ENCODE measurements around the gene TMPRSS6.

Gene TMPRSS6

DNA sequence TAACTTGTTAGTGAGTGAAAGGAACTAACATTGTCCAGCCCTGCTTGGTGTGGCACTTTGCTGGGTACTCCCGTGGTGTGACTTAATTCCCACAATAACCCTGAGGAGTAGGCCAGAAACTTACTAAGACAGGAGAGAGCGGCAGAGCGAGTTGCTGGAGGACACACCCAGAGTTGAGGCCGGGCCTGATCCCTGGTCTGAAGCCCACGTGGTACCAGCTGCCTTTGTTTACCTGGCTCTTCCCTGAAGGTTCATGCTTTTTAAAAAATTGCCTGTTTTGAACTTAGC is 89.4 kb downstream of the TMPRSS6 start:
- Histone ChIP-seq H3K27ac (ENCODE audit: low read depth, low read length) (peak overlapping the region; percentile 32), H3K4me1 (ENCODE audit: control insufficient read depth, low read length) (peaks cover 17% of the 10 kb centered on the region), H4K20me1 (ENCODE audit: control insufficient read depth, insufficient read depth, low read depth, low read length) (no peaks in the 10 kb centered on the region)

DNA sequence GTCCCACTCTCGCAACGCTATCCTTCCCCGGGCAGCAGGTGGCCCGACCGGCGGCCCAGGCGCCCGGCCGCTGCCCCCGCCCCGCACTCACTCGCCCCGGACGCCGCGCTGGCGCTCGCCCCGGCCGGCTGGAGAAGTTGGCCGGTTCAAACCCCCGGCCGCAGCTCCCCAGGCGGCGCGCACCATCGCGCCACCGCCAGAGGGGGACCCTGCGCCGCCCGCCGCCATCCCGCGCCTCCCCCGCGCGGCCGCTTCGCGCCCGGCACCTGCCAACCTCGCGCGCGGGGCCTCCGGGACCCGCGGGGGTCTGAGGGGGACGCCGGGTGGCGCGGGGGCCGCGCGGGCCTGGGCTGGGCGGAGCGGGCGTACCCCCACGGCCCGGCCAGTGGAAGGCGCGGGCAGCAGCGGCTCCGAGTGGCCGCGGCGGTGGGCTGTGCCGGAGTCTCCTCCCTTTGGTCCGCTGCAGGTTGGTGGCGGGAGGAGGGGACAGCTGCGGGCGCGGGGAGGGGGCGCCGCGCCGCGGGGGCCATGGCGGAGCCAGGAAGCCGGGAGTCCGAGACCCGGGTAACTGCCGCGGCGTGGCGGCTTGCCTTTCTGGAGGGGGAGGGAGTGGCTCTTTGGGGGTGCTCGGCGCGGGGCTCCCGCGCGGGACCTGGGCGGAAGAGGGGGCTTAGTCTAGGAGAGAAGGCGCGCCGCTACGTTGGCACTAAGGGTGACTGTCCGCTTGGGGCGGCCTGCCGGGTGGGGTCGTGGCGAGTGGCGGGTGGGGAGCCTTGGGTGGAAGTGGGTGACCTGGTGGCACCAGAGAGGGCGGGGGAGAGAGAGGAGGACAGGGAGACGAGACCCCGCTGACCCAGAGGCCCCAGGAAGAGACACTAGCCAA is 90.0 kb downstream of the TMPRSS6 start, which contains the start of the genes MPST and TST:
Gene MPST (plus strand): TSS at position 434 of the 883 bp plus-strand sequence. CDS start 95 bp downstream, at position 529.
Gene TST (minus strand): TSS at position 139 of the 883 bp plus-strand sequence. CDS start 715 bp downstream, outside the sequence.
- H3K79me2 ChIP-seq (ENCODE audit: control insufficient read depth, low read length), result peaks cover 18% of the 10 kb centered on the region
- no peaks in the 10 kb centered on the region for H3K9me3 ChIP-seq (ENCODE audit: control insufficient read depth, insufficient read depth, low read length)
- H3K27me3 ChIP-seq (ENCODE audit: control insufficient read depth, low read length), result no peaks in the 10 kb centered on the region
- H3F3A ChIP-seq (ENCODE audit: control insufficient read depth, insufficient read depth), result no peaks in the 10 kb centered on the region
- no peaks in the 10 kb centered on the region for H4K20me1 ChIP-seq (ENCODE audit: control insufficient read depth, insufficient read depth, low read depth, low read length)
- no peak for TF ChIP-seq EZH2phosphoT487 (IDR thresholded peaks at IDR 0.05; ENCODE audit: borderline replicate concordance, low read length)
- TF ChIP-seq, protein P1, sequence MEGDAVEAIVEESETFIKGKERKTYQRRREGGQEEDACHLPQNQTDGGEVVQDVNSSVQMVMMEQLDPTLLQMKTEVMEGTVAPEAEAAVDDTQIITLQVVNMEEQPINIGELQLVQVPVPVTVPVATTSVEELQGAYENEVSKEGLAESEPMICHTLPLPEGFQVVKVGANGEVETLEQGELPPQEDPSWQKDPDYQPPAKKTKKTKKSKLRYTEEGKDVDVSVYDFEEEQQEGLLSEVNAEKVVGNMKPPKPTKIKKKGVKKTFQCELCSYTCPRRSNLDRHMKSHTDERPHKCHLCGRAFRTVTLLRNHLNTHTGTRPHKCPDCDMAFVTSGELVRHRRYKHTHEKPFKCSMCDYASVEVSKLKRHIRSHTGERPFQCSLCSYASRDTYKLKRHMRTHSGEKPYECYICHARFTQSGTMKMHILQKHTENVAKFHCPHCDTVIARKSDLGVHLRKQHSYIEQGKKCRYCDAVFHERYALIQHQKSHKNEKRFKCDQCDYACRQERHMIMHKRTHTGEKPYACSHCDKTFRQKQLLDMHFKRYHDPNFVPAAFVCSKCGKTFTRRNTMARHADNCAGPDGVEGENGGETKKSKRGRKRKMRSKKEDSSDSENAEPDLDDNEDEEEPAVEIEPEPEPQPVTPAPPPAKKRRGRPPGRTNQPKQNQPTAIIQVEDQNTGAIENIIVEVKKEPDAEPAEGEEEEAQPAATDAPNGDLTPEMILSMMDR (IDR thresholded peaks at IDR 0.05; ENCODE audit: low read depth, low read length, poor library complexity, severe bottlenecking), result no peak
- peaks cover 6% of the 10 kb centered on the region; the same call in 1 of the 2 replicates for H3K36me3 ChIP-seq (ENCODE audit: control insufficient read depth, low read length)
- peaks cover 17% of the 10 kb centered on the region for H3K4me1 ChIP-seq (ENCODE audit: control insufficient read depth, low read length)
- peak within 1 kb of the TSS; percentile 87 for H3K4me2 ChIP-seq (ENCODE audit: low read length)
- H3K9me2 ChIP-seq (replicated peaks; ENCODE audit: control insufficient read depth, low read length), result no peaks in the 10 kb centered on the region
- peak within 1 kb of the TSS; percentile 94 for H3K4me3 ChIP-seq (ENCODE audit: low read length)
- H3K27ac ChIP-seq (ENCODE audit: low read depth, low read length), result peak within 1 kb of the TSS; percentile 32

More for the DNA sequence above, 89.4 kb downstream of the TMPRSS6 start:
- Histone ChIP-seq H3F3A (ENCODE audit: control insufficient read depth, insufficient read depth) (no peaks in the 10 kb centered on the region), H3K4me3 (ENCODE audit: low read length) (peak overlapping the region; percentile 94), H3K9me3 (ENCODE audit: control insufficient read depth, insufficient read depth, low read length) (no peaks in the 10 kb centered on the region), H3K4me2 (ENCODE audit: low read length) (peak overlapping the region; percentile 87), H3K79me2 (ENCODE audit: control insufficient read depth, low read length) (peaks cover 18% of the 10 kb centered on the region), H3K27me3 (ENCODE audit: control insufficient read depth, low read length) (no peaks in the 10 kb centered on the region), H3K9me2 (replicated peaks; ENCODE audit: control insufficient read depth, low read length) (no peaks in the 10 kb centered on the region), H3K36me3 (ENCODE audit: control insufficient read depth, low read length) (peaks cover 10% of the 10 kb centered on the region)
- TF ChIP-seq, protein P1 (IDR thresholded peaks at IDR 0.05; ENCODE audit: low read depth, low read length, poor library complexity, severe bottlenecking), result no peak

DNA sequence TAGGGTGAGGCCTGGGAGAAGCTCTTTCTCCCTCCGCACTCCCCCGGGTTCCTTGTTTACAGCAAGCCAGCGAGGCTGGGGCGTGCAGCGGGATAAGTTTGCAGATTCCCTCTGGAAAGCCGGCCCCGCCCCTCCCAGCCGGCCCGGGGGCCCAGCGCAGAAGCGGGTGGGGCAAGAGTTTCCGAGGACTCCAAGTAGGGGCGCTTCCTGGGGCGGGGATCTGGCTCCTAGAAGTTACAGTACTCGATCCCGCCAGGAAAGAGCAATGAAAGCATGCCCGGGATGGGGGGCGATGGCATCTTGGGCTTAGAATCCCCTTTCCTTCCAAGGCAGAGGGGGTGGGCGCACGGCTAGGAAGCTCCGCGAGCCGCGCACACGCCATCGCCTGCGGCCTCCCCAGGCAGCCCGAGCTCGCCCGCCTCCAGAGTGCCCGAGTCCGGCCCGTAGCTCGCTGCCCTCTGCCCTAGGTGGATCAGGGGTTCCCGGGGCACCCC is 90.7 kb downstream of the TMPRSS6 start:
- Histone ChIP-seq H3F3A (ENCODE audit: control insufficient read depth, insufficient read depth) (no peaks in the 10 kb centered on the region), H3K79me2 (ENCODE audit: control insufficient read depth, low read length) (peaks cover 18% of the 10 kb centered on the region), H3K4me2 (ENCODE audit: low read length) (peak overlapping the region; percentile 87), H3K9me3 (ENCODE audit: control insufficient read depth, insufficient read depth, low read length) (no peaks in the 10 kb centered on the region), H3K9me2 (replicated peaks; ENCODE audit: control insufficient read depth, low read length) (no peaks in the 10 kb centered on the region), H3K4me1 (ENCODE audit: control insufficient read depth, low read length) (peaks cover 17% of the 10 kb centered on the region), H4K20me1 (ENCODE audit: control insufficient read depth, insufficient read depth, low read depth, low read length) (no peaks in the 10 kb centered on the region), H3K4me3 (ENCODE audit: low read length) (peak overlapping the region; percentile 83), H3K27me3 (ENCODE audit: control insufficient read depth, low read length) (no peaks in the 10 kb centered on the region), H3K36me3 (ENCODE audit: control insufficient read depth, low read length) (0 out of 2 replicates have a peak, but pooled peaks cover 3% of the 10 kb centered on the region), H3K27ac (ENCODE audit: low read depth, low read length) (no peak overlapping the region)
- TF ChIP-seq EZH2phosphoT487 (IDR thresholded peaks at IDR 0.05; ENCODE audit: borderline replicate concordance, low read length), result no peak
- TF ChIP-seq, protein P1 (IDR thresholded peaks at IDR 0.05; ENCODE audit: low read depth, low read length, poor library complexity, severe bottlenecking), result no peak

Data from DOHH2 (cell line).